ENCODE measurements around the gene SMOC2.

DNA sequence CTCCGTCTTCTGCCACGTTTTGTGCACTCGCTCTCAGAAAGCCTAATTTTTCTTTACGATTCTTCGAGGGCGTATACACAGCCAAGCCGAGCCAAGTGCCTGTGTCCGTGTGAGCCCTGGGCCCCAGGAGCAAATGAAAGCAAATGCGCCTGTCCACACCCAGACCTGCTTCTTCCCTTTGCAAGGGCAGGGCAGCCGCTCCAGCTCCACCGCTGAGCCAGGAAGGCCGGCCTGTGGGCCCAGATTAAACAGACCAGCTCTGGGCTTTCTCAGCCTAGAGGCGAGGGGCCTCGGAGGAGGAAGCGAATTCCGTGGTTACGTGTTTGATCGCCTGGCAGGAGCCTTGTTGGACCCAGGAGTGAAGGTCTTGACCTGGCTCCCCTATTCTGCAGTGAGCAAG lies 184.6 kb downstream of the SMOC2 start:
- TF ChIP-seq EP300 (IDR thresholded peaks at IDR 0.05) = no peak
- TF ChIP-seq, protein P1, sequence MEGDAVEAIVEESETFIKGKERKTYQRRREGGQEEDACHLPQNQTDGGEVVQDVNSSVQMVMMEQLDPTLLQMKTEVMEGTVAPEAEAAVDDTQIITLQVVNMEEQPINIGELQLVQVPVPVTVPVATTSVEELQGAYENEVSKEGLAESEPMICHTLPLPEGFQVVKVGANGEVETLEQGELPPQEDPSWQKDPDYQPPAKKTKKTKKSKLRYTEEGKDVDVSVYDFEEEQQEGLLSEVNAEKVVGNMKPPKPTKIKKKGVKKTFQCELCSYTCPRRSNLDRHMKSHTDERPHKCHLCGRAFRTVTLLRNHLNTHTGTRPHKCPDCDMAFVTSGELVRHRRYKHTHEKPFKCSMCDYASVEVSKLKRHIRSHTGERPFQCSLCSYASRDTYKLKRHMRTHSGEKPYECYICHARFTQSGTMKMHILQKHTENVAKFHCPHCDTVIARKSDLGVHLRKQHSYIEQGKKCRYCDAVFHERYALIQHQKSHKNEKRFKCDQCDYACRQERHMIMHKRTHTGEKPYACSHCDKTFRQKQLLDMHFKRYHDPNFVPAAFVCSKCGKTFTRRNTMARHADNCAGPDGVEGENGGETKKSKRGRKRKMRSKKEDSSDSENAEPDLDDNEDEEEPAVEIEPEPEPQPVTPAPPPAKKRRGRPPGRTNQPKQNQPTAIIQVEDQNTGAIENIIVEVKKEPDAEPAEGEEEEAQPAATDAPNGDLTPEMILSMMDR (IDR thresholded peaks at IDR 0.05) = no peak
- TF ChIP-seq POLR2A (IDR thresholded peaks at IDR 0.05) = no peak

Measured in tibial nerve (tissue), 4 donors.